GM19463 (cell line): ENCODE measurements around the gene ALG14.

Source experiments
- ATAC-seq: cut with Tn5 transposase; IDR thresholded peaks from one replicate; pipeline ENCODE4 v1.9.1; 2021; ENCODE audit warnings: mild to moderate bottlenecking, moderate library complexity; ENCODE audit not compliant: unreplicated experiment

Gene ALG14

DNA sequence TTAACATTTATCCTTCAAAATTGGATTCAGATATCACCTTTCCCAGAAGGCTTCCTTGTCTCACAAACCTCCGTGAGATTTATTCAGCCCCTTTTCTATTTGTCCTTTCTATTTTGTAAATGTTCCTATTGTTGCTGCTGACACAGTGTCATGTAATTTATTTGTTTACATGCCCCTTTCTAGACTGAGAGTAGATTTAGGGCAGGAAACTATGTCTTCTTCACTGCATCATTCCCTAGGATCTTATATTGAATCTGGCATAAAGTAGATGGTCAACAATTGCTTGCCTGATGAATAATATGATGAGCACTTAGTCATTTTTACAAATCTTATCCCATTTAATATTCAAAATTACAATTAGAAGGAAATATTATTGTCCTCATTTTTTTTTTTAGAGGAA is 137.7 kb downstream of the ALG14 start:
- no peak for ATAC-seq

DNA sequence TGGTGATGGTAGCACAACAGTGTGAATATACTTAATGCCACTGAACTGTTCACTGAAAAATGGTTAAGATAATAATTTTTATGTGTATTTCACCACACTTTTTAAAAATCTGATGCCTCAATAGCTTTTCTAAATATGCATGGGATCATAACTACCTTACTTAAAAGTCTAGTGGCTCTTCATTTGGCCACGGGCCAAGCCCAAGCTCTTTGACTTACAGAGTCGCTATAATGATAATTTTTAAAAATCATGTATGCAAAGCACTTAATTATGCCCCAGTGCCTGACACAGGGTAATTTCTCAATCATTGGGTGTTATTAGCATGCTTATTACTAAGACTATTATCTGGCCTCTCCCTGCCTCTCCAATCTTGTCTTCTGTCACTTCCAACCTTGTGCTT is 138.2 kb downstream of the ALG14 start:
- ATAC-seq: no peak

DNA sequence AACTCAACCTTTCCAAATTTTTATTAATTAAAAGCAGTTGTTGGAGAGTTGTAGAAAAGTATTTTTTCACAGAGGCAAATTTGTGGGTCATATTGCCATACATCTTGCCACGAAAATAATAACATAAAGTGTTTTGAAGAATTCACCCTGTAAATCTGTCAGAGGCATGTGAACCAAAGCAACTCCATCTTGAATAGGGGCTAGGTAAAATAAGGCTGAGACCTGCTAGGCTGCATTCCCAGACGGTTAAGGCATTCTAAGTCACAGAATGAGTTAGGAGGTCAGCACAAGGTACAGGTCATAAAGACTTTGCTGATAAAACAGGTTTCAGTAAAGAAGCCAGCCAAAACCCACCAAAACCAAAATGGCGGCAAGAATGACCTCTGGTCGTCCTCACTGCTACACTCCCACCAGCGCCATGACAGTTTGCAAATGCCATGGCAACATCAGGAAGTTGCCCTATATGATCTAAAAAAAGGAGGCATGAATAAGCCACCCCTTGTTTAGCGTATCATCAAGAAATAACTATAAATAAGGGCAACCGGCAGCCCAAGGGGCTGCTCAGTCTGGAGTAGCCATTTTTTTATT is 141.4 kb downstream of the ALG14 start:
- no peak for ATAC-seq

DNA sequence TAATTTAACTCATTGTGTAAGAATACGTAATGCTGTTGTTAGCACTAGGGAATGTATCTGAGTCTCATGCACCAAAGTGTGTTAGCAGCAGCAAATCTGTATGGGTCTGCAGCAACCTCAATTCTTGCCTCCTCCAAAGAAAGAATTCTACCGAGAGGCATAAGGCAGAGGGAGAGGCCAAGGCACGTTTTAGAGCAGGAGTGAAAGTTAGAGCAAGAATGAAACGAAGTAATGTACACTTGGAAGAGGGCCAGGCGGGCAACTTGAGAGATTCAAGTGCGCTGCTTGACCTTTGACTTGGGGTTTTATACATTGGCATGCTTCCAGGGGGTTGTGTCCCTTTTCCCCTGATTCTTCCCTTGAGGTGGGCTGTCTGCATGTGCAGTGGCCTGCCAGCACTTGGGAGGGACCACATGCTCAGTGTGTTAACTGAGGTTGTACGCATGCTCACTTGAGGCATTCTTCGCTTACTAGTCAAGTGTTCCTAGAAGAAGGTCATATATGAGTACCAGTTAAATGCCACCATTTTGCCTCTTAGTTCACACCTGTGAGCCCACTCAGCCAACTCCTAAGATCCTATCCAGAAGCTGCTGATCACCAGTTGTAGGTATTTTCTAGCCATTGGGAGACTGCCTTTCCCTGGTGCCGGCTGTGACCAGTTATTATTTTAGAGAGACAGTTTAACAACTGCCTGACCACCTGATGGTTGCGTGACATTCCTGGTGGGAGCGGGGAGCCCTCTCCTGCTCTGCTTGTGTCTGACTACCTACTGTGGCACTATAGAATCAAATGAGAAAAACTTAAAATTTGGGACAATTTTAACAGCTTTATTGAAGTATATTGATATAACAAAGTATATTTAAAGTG is 143.2 kb downstream of the ALG14 start:
- no peak for ATAC-seq

DNA sequence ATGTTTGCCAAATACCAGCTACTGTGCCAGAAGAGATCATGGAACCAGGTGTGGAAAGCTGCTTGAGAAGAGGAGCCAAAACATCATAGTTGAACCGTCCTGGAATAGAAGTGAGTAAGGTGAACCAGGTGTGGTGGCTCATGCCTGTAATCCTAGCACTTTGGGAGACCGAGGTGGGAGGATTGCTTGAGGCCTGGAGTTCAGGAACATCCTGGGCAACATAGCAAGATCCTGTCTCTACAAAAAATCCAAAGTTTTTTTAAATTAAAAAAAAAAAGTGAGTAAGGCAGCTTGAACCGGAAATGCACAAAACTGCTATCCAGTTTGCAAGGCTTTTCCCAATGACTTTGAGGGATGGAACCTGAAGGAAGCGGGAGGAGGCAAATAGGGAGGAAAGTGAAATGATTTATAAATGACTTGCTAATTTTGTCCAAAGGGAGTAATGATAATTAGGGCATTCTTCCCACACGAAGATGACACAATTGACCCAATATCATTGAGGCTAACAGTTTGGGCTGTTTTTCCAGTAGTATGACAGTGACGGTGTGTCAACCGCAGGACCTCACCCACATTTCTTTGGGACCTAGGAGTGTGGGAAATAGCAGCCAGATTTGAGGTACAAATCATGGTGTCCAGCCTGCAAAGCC is 144.3 kb downstream of the ALG14 start:
- ATAC-seq: no peak

DNA sequence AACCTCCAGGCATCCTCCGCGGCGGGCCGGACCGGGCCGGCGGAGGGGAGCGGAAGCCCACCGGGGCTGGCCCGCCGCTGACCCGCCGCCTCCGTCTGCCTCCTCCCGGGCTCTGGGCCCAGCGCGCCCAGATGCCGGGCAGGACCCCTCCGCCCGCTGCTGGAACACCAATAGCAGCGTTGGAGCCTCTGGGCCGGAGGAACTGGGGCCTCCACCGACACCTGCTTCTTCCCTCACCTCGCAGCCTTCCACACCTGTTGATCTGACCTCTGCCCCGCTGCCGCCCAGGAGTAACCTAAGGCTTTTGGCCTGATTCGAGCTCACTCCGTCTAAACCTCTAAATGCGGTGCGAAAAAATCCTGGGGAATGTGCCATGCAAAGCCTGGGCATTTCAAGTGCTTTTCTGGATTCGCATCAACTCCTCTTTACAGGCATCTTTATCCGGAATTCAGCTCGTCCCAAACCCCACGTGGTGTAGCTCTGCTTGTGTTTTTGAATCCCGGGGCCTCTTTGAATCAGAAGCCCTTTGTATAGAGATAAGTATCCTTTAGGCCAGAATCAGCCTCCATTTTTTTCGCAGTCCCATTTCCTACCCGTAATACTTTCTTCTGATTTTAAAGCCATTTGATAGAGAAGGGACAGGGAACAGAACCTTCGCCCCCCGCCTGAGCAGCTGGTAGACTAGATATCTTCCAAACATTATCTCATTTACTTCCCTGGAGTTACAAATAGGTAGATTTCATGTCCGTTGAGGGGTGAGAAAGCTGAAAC is 145.2 kb downstream of the ALG14 start:
- ATAC-seq: peak; percentile 22

DNA sequence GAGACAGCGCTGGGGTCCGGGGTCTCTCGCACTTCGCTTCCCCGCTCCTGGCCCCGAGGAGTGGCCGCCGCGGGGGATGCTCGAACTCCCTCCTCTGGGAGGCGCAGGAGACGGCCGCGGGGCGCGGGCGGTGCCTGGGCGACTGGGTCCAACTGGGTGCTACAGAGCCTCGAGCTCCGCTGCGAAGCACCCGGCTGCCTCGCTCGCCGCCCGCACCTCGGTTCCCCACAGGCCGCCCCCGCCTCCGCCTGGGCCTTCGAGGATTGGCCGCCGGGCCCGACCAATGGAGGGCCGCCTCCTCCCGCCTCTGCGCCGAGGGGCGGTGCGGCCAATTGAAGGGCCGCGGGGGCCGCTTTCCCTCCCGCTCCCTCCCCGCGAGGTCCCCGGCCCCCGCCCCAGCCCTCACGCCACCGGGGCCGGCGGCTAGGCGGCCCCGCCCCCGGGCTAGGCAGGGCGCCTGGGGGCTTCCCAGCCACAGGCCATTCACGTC is 145.8 kb downstream of the ALG14 start, which contains the start of gene CNN3:
Gene CNN3, minus strand, starts transcription at position 196 of the 490 bp plus-strand sequence. CDS start 216 bp downstream, outside the sequence.
- ATAC-seq: peak; percentile 84

DNA sequence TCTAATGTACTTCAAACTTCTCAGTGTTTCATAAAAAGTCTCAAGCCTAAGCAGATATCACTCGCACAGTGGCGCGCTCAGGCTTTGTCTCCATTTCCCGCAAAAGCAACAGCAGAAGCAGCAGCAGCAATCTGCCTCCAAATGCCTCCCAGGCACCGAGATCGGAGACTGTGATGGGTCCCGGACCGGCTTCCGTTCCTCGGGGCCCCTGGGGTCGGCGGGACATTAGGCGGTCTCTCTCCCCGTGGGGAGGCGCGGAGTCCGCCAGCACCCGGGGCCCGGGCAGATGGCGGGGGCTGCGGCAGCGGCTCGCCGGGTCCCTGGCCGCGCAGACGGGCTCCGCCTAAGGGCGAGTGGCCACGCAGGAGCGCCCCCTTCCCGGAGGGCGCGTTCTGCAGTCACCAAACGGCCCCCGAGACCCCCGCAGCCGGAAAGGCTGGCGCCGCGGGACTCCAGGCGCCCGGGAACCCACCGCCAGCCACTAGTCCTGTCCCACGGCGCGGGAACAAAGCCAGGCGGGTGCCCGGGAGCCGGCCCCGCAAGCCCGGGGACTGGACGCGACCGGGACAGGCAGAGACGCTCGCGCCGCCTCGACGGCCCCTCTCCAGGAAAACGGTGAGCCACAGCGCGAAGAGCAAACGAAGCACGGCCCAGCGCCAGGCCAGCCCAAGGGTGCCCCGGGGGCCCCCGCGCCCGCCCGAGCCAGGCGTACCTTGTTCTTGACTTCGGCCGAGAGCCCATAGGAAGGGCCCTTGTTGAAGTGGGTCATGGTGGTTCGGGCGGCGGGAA is 146.4 kb downstream of the ALG14 start:
- ATAC-seq: peak; percentile 26

DNA sequence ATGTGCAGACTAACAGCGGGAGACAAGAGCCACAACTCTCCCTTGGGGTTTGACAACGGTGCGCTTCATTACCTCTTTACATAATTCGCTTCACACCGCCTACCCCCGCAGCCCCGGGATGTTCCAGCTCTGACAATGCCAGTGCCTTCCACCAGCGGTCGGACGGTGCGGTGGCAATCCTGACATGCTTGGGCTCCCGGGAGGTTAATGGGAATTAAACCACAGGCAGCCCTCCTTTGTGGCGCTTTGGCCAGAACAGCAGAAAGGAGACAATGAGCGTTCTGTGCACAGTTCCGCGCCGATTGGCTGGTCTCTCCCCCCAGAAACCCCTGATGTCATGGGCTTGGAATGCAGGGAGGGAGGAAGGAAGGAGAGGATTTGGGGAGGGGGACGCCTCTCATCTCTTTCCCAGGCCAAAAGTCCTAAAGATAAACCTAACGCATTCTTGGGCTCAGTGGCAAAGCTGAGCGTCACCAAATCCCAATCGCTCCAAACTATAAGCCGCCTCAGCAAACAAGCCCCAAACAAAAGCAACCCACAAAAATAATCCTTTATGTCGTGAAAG is 147.1 kb downstream of the ALG14 start:
- peak; percentile 10 for ATAC-seq

DNA sequence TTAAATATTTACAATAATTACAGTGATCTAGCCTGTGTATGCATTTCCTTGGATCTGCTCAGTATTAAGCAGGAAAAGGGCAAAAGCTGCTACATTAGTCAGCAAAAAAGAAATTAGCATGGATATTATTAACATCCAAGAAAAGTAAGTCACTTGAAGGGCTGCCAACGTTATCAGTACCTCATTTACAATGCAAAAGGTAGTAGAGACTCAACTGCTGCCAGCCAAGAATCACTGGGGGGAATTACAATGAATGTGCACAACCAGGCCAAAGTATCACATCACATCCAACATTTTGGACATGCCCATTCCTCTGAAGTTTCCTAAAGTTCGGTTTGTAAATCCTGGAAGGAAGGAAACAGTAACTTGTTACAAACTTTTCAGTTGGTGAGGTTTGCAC is 147.7 kb downstream of the ALG14 start:
- ATAC-seq: no peak
